Neural cell (in vitro differentiated cells): ENCODE measurements around the gene EMID1. TPM values are rescaled to one million over a fixed set of nuclear protein-coding genes. Genes with fewer than 3 reads are reported as not detected.
A peak's percentile ranks its signal among the peaks of the same experiment; 100 is the strongest.

Source experiments
- H2AFZ ChIP-seq: fragments of 200-600, 300-800 bp; sonication (generic), shearing (Covaris generic); 2 replicates; pipeline ENCODE4 v1.6.0; 2014; ENCODE audit warnings: low read depth, mild to moderate bottlenecking, antibody characterized with exemption, low read length, moderate library complexity
- H3F3A ChIP-seq: fragments of 200-600 bp; shearing (Covaris generic); 2 replicates; pipeline ENCODE4 v1.6.1; 2016; ENCODE audit warnings: mild to moderate bottlenecking, moderate library complexity, mixed read lengths, antibody characterized with exemption, low read length; ENCODE audit not compliant: insufficient read depth, poor library complexity, severe bottlenecking
- H3K27ac ChIP-seq: fragments of 200-600, 300-800 bp; sonication (generic), shearing (Covaris generic); 2 replicates; pipeline ENCODE4 v1.5.1; 2014; ENCODE audit warnings: mild to moderate bottlenecking, low read length, moderate library complexity
- H3K27me3 ChIP-seq: fragments of 300-800, 200-600 bp; sonication (generic), shearing (Covaris generic); 2 replicates; pipeline ENCODE4 v1.6.0; 2014; ENCODE audit warnings: mild to moderate bottlenecking, low read depth, low read length, moderate library complexity; ENCODE audit not compliant: insufficient read depth
- H3K36me3 ChIP-seq: fragments of 300-800, 200-600 bp; sonication (generic), shearing (Covaris generic); 2 replicates; pipeline ENCODE4 v1.5.1; 2014; ENCODE audit warnings: mild to moderate bottlenecking, antibody characterized with exemption, low read length, moderate library complexity; ENCODE audit not compliant: insufficient read depth
- H3K4me2 ChIP-seq: fragments of 300-800, 200-600 bp; sonication (generic), shearing (Covaris generic); 2 replicates; pipeline ENCODE4 v1.6.0; 2014; ENCODE audit warnings: mild to moderate bottlenecking, low read length
- H3K4me3 ChIP-seq: fragments of 300-800, 200-600 bp; sonication (generic), shearing (Covaris generic); 2 replicates; pipeline ENCODE4 v1.5.1; 2014; ENCODE audit warnings: mild to moderate bottlenecking, low read length, moderate library complexity
- H3K79me2 ChIP-seq: fragments of 200-600 bp; shearing (Covaris generic); replicated peaks from 2 replicates; pipeline ENCODE4 v1.6.0; 2014; ENCODE audit warnings: mild to moderate bottlenecking, low read length, moderate library complexity; ENCODE audit not compliant: insufficient read depth
- H3K9ac ChIP-seq: fragments of 300-800, 200-600 bp; sonication (generic), shearing (Covaris generic); 2 replicates; pipeline ENCODE4 v1.6.1; 2016; ENCODE audit warnings: mild to moderate bottlenecking, low read length, mixed read lengths
- H3K9me2 ChIP-seq: fragments of 200-600 bp; shearing (Covaris generic); 2 replicates; pipeline ENCODE4 v1.6.1; 2016; ENCODE audit warnings: mild to moderate bottlenecking, low read length, mixed read lengths; ENCODE audit not compliant: insufficient read depth
- H3K9me3 ChIP-seq: fragments of 200-600, 300-800 bp; sonication (generic), shearing (Covaris generic); 2 replicates; pipeline ENCODE4 v1.6.1; 2016; ENCODE audit warnings: mild to moderate bottlenecking, mixed run types, low read length, moderate library complexity, mixed read lengths
- H4K20me1 ChIP-seq: fragments of 200-600 bp; shearing (Covaris generic); 2 replicates; pipeline ENCODE4 v1.6.1; 2016; ENCODE audit warnings: mild to moderate bottlenecking, mixed run types; ENCODE audit not compliant: insufficient read depth
- EP300 ChIP-seq: fragments of 450-650 bp; conservative IDR thresholded peaks from 2 replicates; pipeline ENCODE4 v1.6.1; 2014; ENCODE audit warnings: antibody characterized with exemption, mild to moderate bottlenecking, moderate library complexity; ENCODE audit not compliant: poor library complexity, severe bottlenecking
- EZH2 ChIP-seq: fragments of 200-600, 300-800 bp; shearing (Covaris generic), sonication (generic); IDR thresholded peaks from 2 replicates; pipeline ENCODE4 v1.6.1; 2014; ENCODE audit warnings: antibody characterized with exemption, low read length, borderline replicate concordance, mild to moderate bottlenecking; ENCODE audit not compliant: insufficient read depth, poor library complexity, severe bottlenecking
- MXI1 ChIP-seq: fragments of 450-650 bp; conservative IDR thresholded peaks from 2 replicates; pipeline ENCODE4 v1.6.1; 2014; ENCODE audit warnings: antibody characterized with exemption, mild to moderate bottlenecking; ENCODE audit not compliant: poor library complexity, severe bottlenecking
- POLR2AphosphoS5 ChIP-seq: IDR thresholded peaks from 2 replicates; pipeline ENCODE4 v1.6.1; 2012
- RAD21 ChIP-seq: fragments of 450-650 bp; conservative IDR thresholded peaks from 2 replicates; pipeline ENCODE4 v1.6.1; 2014; ENCODE audit warnings: antibody characterized with exemption, mild to moderate bottlenecking, moderate library complexity
- SMC3 ChIP-seq: fragments of 450-650 bp; conservative IDR thresholded peaks from 2 replicates; pipeline ENCODE4 v1.6.1; 2014; ENCODE audit warnings: antibody characterized with exemption, mild to moderate bottlenecking, moderate library complexity; ENCODE audit not compliant: poor library complexity
- TAF1 ChIP-seq: IDR thresholded peaks from 2 replicates; pipeline ENCODE4 v1.6.1; 2012; ENCODE audit warnings: low read depth
- polyA plus RNA-seq: library from polyadenylated mRNA; depleted of rRNA; stranded (reverse); fragments of >200 nt; gene quantifications from 2 replicates; pipeline ENCODE4 v1.2.3, GENCODE V29; 2014
- TF ChIP-seq, protein P1 (sequence below): IDR thresholded peaks from 2 replicates; pipeline ENCODE4 v1.6.1; 2012; ENCODE audit warnings: borderline replicate concordance
- TF ChIP-seq, protein P2 (sequence below): fragments of 450-650 bp; IDR thresholded peaks from 2 replicates; pipeline ENCODE4 v1.5.1; 2014; ENCODE audit warnings: antibody characterized with exemption, mild to moderate bottlenecking, moderate library complexity; ENCODE audit not compliant: poor library complexity, severe bottlenecking

EMID1 gene
- polyA plus RNA-seq, 1 donor from 2014 or later: 14.1 TPM

DNA sequence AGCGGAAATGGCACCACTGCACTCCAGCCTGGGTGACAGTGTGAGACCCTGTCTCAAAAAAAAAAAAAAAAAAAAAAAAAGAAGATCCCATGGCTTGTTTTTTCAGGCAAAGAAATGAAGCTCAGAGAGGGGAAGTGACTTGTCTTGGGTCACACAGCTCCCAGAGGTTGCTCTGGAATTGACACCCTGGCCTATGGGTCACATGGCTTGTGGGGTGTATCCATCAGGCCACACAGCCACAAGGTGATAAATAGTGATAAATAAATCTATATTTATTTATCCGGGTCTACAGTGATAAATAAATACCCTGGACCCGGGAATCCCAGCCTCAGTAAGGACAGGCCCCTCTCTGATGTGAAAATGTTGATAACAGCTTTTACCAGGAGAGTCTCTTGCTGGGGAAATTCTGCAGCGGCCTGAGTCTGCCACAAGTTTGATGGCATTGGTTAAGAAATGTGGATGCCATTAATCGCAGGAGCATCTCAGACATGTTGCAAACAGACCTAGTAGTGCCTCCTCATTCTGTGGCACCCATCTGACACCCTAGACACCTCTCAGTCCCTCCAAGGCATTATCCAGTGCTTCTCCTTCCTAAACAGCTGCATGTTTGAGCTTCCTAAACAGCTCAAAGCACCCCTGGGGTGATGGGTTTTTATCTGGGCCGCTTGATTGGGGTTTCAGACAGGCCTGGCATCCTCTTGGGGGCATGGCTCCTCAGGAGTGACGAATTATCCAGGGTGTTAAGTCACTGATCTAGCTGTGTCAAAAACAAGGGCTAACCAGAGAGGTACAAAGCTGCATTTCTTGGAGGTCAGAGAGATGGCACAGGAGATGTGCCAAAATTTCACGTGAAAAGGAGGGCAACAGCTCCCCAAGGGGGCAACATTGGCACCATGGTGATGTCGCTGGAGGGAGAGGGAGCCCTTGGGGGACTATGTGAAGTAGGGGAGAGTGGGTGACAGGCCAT lies 1.9 kb upstream of the EMID1 start:
- H3K4me3 ChIP-seq: no peak overlapping the region
- H3K27me3 ChIP-seq: no peaks in the 10 kb centered on the region
- H3K36me3 ChIP-seq: no peaks in the 10 kb centered on the region
- H3K9me3 ChIP-seq: no peaks in the 10 kb centered on the region
- no peaks in the 10 kb centered on the region for H4K20me1 ChIP-seq
- peak overlapping the region; percentile 3 for H3K9ac ChIP-seq
- H3K9me2 ChIP-seq: no peaks in the 10 kb centered on the region
- H3K79me2 ChIP-seq: no peaks in the 10 kb centered on the region
- no peaks in the 10 kb centered on the region for H3F3A ChIP-seq
- no peak overlapping the region for H3K4me2 ChIP-seq
- TF ChIP-seq TAF1: no peak
- no peak for TF ChIP-seq POLR2AphosphoS5
- TF ChIP-seq SMC3: no peak
- no peak for TF ChIP-seq EZH2
- TF ChIP-seq EP300: no peak
- TF ChIP-seq, protein P1, sequence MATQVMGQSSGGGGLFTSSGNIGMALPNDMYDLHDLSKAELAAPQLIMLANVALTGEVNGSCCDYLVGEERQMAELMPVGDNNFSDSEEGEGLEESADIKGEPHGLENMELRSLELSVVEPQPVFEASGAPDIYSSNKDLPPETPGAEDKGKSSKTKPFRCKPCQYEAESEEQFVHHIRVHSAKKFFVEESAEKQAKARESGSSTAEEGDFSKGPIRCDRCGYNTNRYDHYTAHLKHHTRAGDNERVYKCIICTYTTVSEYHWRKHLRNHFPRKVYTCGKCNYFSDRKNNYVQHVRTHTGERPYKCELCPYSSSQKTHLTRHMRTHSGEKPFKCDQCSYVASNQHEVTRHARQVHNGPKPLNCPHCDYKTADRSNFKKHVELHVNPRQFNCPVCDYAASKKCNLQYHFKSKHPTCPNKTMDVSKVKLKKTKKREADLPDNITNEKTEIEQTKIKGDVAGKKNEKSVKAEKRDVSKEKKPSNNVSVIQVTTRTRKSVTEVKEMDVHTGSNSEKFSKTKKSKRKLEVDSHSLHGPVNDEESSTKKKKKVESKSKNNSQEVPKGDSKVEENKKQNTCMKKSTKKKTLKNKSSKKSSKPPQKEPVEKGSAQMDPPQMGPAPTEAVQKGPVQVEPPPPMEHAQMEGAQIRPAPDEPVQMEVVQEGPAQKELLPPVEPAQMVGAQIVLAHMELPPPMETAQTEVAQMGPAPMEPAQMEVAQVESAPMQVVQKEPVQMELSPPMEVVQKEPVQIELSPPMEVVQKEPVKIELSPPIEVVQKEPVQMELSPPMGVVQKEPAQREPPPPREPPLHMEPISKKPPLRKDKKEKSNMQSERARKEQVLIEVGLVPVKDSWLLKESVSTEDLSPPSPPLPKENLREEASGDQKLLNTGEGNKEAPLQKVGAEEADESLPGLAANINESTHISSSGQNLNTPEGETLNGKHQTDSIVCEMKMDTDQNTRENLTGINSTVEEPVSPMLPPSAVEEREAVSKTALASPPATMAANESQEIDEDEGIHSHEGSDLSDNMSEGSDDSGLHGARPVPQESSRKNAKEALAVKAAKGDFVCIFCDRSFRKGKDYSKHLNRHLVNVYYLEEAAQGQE: no peak
- TF ChIP-seq, protein P2, sequence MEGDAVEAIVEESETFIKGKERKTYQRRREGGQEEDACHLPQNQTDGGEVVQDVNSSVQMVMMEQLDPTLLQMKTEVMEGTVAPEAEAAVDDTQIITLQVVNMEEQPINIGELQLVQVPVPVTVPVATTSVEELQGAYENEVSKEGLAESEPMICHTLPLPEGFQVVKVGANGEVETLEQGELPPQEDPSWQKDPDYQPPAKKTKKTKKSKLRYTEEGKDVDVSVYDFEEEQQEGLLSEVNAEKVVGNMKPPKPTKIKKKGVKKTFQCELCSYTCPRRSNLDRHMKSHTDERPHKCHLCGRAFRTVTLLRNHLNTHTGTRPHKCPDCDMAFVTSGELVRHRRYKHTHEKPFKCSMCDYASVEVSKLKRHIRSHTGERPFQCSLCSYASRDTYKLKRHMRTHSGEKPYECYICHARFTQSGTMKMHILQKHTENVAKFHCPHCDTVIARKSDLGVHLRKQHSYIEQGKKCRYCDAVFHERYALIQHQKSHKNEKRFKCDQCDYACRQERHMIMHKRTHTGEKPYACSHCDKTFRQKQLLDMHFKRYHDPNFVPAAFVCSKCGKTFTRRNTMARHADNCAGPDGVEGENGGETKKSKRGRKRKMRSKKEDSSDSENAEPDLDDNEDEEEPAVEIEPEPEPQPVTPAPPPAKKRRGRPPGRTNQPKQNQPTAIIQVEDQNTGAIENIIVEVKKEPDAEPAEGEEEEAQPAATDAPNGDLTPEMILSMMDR: no peak
- no peak for TF ChIP-seq MXI1
- TF ChIP-seq RAD21: no peak
- no peak overlapping the region for H2AFZ ChIP-seq
- H3K27ac ChIP-seq: no peak overlapping the region

DNA sequence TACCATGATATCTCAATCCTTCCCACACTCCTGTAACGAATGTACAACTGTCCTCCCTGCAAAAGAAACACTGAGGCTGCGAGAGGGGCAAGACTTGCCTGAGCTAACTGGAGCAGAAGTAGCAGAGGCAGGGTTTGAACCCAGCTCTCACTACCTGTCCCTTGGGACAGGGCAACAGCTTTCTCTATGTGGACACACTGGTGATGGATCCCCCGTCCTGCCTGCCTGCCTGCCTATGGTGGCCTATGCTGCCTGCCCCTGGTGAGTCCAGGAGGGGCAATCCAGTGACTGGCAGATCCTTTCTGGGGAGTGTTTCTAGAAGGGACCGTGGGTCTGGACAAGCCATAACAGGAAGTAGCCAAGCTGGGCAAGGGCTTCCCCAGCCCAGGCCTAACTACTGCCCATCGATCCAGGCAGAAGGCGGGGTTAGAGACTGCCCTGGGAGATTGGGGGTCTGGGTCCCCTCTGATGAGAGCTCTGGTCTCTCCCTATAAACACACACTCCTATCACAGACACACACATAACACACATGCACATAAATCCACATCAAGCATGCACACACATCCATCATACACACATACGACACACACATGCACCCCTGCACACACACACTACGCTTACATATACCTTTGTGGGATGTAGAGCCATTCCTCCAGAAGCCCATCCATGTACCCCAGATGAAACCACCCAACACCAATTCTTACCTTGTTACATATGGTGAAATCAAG lies 1.1 kb upstream of the EMID1 start:
- Histone ChIP-seq H3K4me2 (no peak overlapping the region), H3F3A (no peaks in the 10 kb centered on the region), H3K36me3 (no peaks in the 10 kb centered on the region), H3K9me3 (no peaks in the 10 kb centered on the region), H3K27me3 (no peaks in the 10 kb centered on the region), H4K20me1 (no peaks in the 10 kb centered on the region), H3K27ac (no peak overlapping the region), H3K4me3 (no peak overlapping the region), H2AFZ (no peak overlapping the region), H3K9ac (no peak overlapping the region), H3K79me2 (no peaks in the 10 kb centered on the region), H3K9me2 (no peaks in the 10 kb centered on the region)
- TF ChIP-seq EP300 (no peak), TAF1 (no peak), POLR2AphosphoS5 (no peak), EZH2 (no peak), SMC3 (no peak), RAD21 (no peak), MXI1 (no peak)
- TF ChIP-seq, protein P1: no peak
- TF ChIP-seq, protein P2: no peak
